OCI-LY3 (cell line): Measurements from ENCODE around the gene DNAAF2.

ENCODE experiments used
- EZH2phosphoT487 ChIP-seq: fragments of 200-600 bp; shearing (Covaris generic); IDR thresholded peaks from 2 replicates; pipeline ENCODE4 v1.6.1; 2018; ENCODE audit warnings: antibody characterized with exemption, mixed run types, low read depth
- TF ChIP-seq, protein P1 (sequence below): fragments of 200-600, 300-600 bp; sonication (generic); IDR thresholded peaks from 2 replicates; pipeline ENCODE4 v1.5.1; 2014; ENCODE audit warnings: antibody characterized with exemption, low read length, low read depth

DNA sequence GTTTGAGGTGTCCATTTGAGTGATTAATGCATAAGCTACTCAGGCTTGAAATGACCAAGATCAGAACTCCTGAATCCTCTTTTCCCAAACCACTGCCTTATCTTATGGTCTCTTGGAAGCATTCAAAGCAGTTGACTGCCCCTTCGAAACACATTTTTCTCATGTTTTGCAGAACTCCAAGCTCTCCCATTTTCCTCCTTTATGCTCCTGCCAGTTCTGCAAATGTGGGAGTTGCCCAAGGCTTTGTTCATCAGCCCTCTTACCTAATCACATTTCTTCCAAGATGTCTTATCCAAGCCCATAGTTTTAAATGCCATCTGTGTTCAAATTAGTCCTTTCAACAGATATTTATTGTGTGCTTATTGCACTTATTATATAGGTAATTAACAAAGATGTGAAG lies 1.8 kb upstream of the DNAAF2 start:
- TF ChIP-seq, protein P1, sequence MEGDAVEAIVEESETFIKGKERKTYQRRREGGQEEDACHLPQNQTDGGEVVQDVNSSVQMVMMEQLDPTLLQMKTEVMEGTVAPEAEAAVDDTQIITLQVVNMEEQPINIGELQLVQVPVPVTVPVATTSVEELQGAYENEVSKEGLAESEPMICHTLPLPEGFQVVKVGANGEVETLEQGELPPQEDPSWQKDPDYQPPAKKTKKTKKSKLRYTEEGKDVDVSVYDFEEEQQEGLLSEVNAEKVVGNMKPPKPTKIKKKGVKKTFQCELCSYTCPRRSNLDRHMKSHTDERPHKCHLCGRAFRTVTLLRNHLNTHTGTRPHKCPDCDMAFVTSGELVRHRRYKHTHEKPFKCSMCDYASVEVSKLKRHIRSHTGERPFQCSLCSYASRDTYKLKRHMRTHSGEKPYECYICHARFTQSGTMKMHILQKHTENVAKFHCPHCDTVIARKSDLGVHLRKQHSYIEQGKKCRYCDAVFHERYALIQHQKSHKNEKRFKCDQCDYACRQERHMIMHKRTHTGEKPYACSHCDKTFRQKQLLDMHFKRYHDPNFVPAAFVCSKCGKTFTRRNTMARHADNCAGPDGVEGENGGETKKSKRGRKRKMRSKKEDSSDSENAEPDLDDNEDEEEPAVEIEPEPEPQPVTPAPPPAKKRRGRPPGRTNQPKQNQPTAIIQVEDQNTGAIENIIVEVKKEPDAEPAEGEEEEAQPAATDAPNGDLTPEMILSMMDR = no peak
- TF ChIP-seq EZH2phosphoT487 = no peak
